GM18526 (cell line): Measurements from ENCODE around the gene ERBB3.

ENCODE experiments used
- POLR2A ChIP-seq: IDR thresholded peaks from 3 replicates; pipeline ENCODE4 v1.6.1; 2011; ENCODE audit not compliant: insufficient read length; ENCODE audit errors: extremely low read depth

The ERBB3 gene

DNA sequence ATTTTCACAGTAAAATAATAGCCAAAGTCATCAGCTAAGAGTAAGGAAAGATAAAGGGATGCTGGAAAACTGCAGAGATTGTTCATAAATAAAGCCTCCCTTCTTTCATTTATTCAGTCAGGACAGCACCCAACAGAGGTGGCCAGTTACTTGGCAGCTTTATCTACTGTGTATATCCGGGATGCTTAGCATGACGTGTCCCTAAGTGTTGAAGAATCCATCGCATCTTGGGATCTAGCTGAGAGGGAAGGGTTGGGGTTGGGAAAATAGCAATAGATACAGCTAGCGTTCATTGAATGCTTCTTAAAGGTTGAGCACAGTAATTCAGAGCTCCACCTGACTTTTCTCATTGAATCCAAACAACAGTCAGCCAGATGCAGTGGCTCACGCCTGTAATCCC is 5.6 kb upstream of the ERBB3 start:
- no peak for TF ChIP-seq POLR2A

DNA sequence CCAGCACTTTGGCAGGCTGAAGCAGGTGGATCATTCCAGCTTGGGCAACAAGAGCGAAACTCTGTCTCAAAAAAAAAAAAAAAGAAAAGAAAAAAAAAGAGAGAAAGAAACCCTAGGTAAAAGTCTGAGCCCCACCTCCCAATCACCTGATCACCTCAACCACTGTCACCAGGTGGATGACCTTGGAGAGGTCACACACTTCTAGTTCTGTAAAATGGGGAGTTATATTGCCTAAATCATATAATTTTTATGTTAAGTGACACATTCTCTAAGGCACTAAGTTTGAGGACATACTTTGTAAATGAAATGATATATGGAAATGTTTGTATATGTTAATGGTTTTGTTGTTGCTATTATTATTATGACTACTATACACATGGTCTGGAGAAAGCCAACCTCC is 1.5 kb upstream of the ERBB3 start:
- TF ChIP-seq POLR2A: no peak

DNA sequence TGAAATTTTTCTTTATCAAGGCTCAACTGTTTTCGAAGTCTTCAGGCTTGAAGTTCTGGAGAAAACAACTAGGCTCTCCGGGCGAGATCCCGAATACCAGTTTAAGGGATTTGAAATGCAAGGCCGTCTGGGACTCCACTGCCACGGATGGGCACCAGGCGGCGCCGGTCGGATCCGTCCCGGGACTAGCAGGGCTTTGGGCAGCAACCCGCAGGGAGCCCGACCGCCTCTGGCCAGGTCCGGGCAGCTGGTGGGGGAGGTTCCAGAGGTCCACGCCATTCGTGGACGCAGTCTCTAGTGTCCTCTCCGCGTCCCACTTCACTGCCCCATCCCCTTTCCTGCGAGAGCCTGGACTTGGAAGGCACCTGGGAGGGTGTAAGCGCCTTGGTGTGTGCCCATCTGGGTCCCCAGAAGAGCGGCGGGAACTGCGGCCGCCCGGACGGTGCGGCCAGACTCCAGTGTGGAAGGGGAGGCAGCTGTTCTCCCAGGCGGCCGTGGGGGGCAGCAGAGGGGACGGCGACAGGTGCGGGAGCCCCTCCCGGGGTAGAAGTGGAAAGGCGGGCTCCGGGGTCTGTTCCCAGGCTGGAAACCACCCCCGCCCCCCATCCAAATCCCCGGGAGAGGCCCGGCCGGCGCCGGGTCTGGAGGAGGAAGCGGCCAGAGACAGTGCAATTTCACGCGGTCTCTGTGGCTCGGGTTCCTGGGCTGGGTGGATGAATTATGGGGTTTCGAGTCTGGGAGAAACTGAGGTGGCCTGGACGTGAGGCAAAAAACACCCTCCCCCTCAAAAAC is 838 bp upstream of the ERBB3 start:
- TF ChIP-seq POLR2A: no peak

DNA sequence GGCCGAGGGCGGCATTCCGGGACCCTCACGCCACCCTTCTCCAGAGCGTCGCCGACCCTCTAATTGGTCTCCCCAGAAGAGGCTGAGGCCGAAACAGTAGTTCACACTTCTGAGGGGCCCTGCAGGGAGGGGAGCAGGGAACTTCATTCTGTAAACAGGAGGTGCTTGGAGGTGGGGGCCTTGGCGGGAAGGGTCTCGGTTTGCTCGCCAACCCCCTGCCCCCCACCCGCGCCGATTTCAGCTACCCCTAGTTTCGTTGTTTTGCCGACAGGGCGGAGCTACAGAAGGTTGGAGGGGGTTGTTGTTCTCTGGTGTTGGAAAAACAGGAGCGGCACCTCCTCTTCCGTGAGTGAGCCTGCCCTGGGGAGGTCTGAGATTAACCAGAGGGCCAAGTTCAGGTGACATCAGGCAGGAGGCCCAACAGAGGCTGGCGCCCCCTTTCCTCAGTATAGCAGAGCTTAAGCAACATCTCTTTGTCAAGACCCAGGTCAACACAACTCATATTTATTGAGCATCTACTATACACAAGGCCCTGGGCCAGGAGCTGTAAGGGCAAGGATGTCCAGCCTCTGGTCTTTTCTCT is 682 bp downstream of the ERBB3 start:
- no peak for TF ChIP-seq POLR2A

DNA sequence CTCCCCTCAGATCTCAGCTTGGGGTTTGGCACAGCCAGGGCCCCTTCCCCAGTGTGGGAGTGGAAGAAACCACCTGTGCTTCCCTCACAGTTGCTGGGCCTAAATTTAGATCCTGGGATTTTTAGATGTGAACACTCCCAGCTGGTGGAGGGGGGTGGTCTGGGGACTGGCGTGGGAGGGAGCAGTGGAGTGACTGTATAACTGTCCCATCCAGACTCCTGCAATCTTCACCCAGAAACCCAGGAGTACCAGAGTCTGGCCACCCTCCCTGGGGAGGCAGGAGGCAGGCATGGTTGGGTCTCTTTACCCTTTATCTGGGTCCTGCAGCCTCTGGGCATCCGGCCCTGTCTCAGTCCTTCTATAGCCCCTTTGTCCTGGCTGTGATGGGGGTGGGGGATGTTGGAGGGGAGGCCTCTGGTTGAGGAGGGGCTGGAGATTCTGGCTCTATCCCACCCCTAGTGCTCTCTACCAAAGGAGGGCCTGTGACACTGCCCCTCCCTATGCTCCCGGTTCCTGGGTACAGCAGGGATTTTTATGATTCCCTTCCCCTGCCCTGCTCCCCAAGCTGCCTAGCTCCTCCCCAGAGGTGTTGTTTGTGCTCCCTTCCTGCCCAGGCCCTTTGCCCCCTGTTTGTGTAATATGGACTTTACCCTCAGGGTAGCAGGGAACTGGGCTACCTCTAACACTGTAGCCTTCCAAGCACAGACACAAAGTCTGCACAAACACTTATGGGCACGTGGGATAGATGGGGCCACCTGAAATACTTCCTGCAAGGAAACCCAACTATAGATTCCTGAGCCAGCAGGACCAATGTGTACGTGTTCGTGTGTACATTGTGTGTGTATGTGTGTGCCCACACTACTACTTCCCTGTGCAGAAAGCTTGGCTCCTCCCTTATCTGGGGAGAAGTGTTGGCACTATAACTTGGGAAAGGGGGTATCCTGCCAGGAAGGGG is 1.7 kb downstream of the ERBB3 start:
- TF ChIP-seq POLR2A: no peak

DNA sequence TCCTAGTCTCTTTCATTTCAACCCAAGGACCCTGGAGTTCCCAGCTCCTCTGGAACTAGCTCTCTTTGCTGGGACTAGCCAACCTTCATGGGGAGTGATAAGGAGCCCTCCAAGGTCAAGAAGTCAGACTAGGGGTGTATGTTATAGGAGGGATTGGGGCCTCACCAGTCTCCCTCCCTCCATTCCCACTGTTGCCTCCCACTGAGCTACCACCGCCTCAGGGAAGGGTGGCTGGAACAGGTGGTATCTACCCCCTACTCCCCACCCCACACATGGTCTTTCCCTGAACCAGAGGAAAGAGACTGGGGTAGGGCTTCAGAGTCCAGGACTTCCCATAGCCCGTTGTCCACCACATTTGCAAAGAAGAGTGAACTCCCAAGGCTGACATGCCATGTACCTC is 2.4 kb downstream of the ERBB3 start:
- no peak for TF ChIP-seq POLR2A

DNA sequence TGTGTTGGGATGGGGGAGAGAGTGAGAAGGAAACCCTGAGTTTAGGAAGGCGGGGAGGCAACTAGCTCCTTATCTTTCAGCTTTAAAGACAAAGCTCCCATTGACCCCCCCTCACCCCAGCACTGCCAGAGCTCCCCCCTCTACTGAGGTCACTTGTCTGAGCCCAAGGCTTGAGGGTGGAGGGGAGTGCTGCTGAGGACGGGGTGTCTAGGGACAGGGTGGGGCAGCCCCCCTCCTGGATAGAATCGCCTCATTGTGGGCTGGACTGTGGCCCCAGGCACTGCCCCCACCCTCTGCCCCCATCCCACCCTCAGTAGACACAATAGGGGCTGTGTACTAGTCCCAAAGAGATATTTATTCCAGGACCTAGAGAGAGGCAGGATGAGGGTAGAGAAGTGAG is 3.0 kb downstream of the ERBB3 start:
- no peak for TF ChIP-seq POLR2A

DNA sequence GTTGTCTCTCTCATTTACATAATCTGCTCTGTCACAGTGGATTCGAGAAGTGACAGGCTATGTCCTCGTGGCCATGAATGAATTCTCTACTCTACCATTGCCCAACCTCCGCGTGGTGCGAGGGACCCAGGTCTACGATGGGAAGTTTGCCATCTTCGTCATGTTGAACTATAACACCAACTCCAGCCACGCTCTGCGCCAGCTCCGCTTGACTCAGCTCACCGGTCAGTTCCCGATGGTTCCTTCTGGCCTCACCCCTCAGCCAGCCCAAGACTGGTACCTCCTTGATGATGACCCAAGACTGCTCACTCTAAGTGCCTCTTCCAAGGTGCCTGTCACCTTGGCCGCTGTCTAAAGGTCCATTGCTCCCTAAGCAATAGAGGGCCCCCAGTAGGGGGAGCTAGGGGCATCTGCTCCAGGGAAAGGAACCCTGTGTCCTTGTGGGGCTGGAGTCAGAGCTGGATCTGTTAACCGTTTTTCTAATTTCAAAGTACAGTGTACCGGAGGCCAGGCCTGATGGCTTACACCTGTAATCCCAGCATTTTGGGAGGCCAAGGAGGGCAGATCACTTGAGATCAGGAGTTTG is 5.1 kb downstream of the ERBB3 start:
- no peak for TF ChIP-seq POLR2A

DNA sequence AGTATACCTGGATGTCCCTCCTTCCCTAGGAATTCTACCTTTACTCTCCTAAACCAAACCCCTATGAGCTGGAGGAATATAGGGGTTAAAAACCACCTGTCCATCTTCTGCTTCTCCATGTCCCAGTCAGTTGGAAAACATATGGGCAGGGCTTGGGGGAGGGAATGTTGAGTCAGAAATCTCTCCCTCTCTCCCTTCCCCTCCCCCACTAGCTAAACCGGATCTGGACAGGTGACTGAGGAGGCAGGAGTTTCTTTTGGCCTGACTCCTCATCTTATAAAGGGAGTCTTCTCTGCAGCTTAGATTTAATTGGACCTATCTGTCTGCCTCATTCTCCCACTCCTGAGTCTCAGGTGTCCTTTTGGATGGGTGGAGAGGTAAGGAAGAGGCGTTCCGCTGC is 6.1 kb downstream of the ERBB3 start:
- no peak for TF ChIP-seq POLR2A

DNA sequence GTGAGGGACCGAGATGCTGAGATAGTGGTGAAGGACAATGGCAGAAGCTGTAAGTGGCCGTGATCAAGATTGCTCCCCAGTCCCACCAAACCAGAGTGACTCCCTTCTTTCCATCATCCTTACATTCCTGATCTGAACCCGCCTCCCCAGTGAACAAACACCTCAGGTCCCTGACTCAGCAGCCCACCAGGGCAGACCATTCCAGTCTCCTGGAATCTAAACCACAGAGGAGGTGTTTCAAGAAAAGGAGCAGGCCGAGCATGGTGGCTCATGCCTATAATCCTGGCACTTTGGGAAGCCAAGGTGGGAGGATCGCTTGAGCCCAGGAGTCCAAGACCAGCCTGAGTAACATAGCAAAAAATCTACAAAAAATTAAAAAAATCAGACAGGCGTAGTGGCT is 6.6 kb downstream of the ERBB3 start:
- TF ChIP-seq POLR2A: no peak

DNA sequence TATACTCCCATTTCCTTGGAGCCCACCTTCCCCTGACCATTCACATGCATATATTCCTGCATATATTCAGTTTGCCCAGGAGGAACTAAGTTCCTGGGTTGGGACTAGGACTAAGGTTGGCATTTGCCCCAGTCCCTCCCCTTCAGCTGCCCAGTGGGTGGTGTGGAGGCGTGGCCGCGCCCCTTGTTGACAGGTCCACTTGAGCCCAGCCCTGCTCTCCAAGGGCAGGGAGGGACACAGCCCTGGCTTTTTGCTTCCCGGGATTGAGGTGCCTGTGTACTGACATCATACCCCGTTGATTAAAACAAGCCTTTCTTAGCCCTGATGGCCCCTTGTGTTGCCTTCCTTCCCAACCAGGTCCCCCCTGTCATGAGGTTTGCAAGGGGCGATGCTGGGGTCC is 7.3 kb downstream of the ERBB3 start:
- no peak for TF ChIP-seq POLR2A

DNA sequence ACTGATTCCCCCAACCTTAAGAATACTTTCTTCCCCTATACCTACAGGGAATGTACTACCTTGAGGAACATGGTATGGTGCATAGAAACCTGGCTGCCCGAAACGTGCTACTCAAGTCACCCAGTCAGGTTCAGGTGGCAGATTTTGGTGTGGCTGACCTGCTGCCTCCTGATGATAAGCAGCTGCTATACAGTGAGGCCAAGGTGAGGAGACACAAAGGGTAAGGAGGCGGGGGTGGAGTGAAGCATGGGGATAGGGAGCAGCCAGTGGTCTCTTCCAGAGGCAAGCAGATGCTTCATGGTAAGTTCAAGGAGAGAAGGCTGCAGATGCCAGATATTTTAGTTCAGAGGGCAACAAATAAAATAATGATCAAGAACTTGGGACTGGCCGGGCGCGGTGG is 17.8 kb downstream of the ERBB3 start:
- TF ChIP-seq POLR2A: no peak

DNA sequence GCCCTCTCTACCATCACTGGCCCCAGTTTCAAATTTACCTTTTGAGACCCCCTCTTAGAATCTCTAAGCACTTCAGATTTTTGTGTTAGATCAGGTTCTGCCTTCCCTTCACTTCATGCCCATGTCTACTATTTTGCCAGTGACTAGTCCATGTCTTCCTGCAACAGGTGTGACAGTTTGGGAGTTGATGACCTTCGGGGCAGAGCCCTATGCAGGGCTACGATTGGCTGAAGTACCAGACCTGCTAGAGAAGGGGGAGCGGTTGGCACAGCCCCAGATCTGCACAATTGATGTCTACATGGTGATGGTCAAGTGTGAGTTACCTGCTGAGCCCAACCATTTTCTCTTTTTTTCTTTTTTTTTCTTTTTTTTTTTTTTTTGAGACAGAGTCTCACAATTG is 18.6 kb downstream of the ERBB3 start:
- no peak for TF ChIP-seq POLR2A

DNA sequence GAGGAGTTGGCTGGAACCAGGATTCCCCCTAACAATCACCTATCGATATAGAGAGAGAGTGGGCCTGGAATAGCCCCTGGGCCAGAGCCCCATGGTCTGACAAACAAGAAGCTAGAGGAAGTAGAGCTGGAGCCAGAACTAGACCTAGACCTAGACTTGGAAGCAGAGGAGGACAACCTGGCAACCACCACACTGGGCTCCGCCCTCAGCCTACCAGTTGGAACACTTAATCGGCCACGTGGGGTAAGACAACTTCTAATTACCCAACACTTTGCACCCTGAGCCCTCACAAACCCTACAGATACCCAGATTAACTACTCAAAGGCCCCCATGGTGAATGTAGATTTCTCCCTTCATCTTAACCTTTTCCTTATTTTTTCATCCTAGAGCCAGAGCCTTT is 19.8 kb downstream of the ERBB3 start:
- no peak for TF ChIP-seq POLR2A

DNA sequence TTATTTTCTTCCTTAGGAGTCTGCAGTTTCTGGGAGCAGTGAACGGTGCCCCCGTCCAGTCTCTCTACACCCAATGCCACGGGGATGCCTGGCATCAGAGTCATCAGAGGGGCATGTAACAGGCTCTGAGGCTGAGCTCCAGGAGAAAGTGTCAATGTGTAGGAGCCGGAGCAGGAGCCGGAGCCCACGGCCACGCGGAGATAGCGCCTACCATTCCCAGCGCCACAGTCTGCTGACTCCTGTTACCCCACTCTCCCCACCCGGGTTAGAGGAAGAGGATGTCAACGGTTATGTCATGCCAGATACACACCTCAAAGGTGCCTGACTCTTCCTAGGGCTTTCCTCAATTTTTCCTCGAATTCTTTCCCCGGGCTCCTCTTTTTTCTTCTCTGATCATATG is 21.1 kb downstream of the ERBB3 start:
- no peak for TF ChIP-seq POLR2A

DNA sequence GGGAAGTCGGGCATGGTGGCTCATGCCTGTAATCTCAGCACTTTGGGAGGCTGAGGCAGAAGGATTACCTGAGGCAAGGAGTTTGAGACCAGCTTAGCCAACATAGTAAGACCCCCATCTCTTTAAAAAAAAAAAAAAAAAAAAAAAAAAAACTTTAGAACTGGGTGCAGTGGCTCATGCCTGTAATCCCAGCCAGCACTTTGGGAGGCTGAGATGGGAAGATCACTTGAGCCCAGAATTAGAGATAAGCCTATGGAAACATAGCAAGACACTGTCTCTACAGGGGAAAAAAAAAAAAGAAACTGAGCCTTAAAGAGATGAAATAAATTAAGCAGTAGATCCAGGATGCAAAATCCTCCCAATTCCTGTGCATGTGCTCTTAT is 22.7 kb downstream of the ERBB3 start:
- no peak for TF ChIP-seq POLR2A
